Keratinocyte (primary cell): ENCODE results near the gene RHOB. TPM values are rescaled to one million over a fixed set of nuclear protein-coding genes. Genes with fewer than 3 reads are reported as not detected.
A peak's percentile ranks its signal among the peaks of the same experiment; 100 is the strongest.

Experiments
- DNase-seq: peaks from one replicate; pipeline ENCODE4 v3.0.0-alpha.2; 2011; ENCODE audit warnings: low read depth, missing footprints, low spot score
- FAIRE-seq: peaks from 2 replicates; lab custom pipeline; 2011; peaks lifted over from hg19 to GRCh38; lab: Jason Lieb, UNC
- H2AFZ ChIP-seq: 2 replicates; pipeline ENCODE4 v1.6.0; 2012; ENCODE audit warnings: low read length, control low read depth, inconsistent platforms; ENCODE audit not compliant: control insufficient read depth
- H3K27ac ChIP-seq: 2 replicates; pipeline ENCODE4 v1.5.1; 2011; ENCODE audit warnings: low read length; ENCODE audit not compliant: control insufficient read depth, insufficient read depth
- H3K27me3 ChIP-seq: 3 replicates; pipeline ENCODE4 v1.6.0; 2011; ENCODE audit warnings: low read length; ENCODE audit not compliant: control insufficient read depth, insufficient read depth; ENCODE audit errors: extremely low read depth
- H3K36me3 ChIP-seq, 2 experiments: 2 replicates in 1 of 2; 3 replicates in 1 of 2; pipeline ENCODE4 v1.5.1; 2011; ENCODE audit warnings: low read length in 2 of 2, mild to moderate bottlenecking in 1 of 2; ENCODE audit not compliant: control insufficient read depth in 2 of 2, insufficient read depth in 2 of 2; ENCODE audit errors: extremely low read depth in 1 of 2
- H3K4me1 ChIP-seq: 3 replicates; pipeline ENCODE4 v1.5.1; 2011; ENCODE audit warnings: low read length; ENCODE audit not compliant: control insufficient read depth, insufficient read depth; ENCODE audit errors: extremely low read depth
- H3K4me2 ChIP-seq: 3 replicates; pipeline ENCODE4 v1.6.0; 2011; ENCODE audit warnings: low read depth, low read length; ENCODE audit not compliant: control insufficient read depth, insufficient read depth; ENCODE audit errors: extremely low read depth
- H3K4me3 ChIP-seq, 3 experiments: fragments of 200-600 bp in 1 of 3; sonication (generic) in 1 of 3; 2 replicates in 2 of 3; 3 replicates in 1 of 3; pipeline ENCODE4 v1.5.1; 2011 to 2016; ENCODE audit warnings: low read length in 3 of 3, mild to moderate bottlenecking in 3 of 3, control low read depth in 2 of 3, inconsistent platforms in 1 of 3, low read depth in 1 of 3, mixed read lengths in 1 of 3, mixed run types in 1 of 3, moderate library complexity in 1 of 3; ENCODE audit not compliant: control insufficient read depth in 2 of 3, insufficient read depth in 2 of 3; ENCODE audit errors: extremely low read depth in 1 of 3
- H3K79me2 ChIP-seq: 2 replicates; pipeline ENCODE4 v1.6.0; 2012; ENCODE audit warnings: low read length; ENCODE audit not compliant: control insufficient read depth, insufficient read depth
- H3K9ac ChIP-seq: 3 replicates; pipeline ENCODE4 v1.6.0; 2011; ENCODE audit warnings: low read length; ENCODE audit not compliant: control insufficient read depth, insufficient read depth; ENCODE audit errors: extremely low read depth
- H3K9me1 ChIP-seq: 3 replicates; pipeline ENCODE4 v1.6.0; 2011; ENCODE audit warnings: low read length; ENCODE audit not compliant: control insufficient read depth, insufficient read depth; ENCODE audit errors: extremely low read depth
- H3K9me3 ChIP-seq: 2 replicates; pipeline ENCODE4 v1.5.1; 2012; ENCODE audit warnings: low read depth, low read length; ENCODE audit not compliant: control insufficient read depth
- H4K20me1 ChIP-seq: 3 replicates; pipeline ENCODE4 v1.6.0; 2011; ENCODE audit warnings: low read length; ENCODE audit not compliant: control insufficient read depth, insufficient read depth; ENCODE audit errors: extremely low read depth
- CTCF ChIP-seq, 3 experiments: IDR thresholded peaks in 1 of 3; conservative IDR thresholded peaks in 1 of 3; optimal IDR thresholded peaks in 1 of 3; 2 replicates in 2 of 3; 3 replicates in 1 of 3; pipeline versions ENCODE3 to v1.5.1; 2011; ENCODE audit warnings: low read length in 3 of 3, mild to moderate bottlenecking in 3 of 3, moderate library complexity in 2 of 3, control low read depth in 1 of 3, inconsistent platforms in 1 of 3; ENCODE audit not compliant: insufficient read depth in 2 of 3; ENCODE audit errors: extremely low read depth in 1 of 3
- EZH2 ChIP-seq: IDR thresholded peaks from one replicate; pipeline ENCODE4 v1.6.1; 2012; ENCODE audit warnings: inconsistent platforms, mild to moderate bottlenecking, low read length, moderate library complexity
- dilution Hi-C: fragments of 300-500 bp; cut with MboI; formaldehyde crosslinking; loops from one replicate; pipeline ENCODE4 v1.7.0; 2020; ENCODE audit warnings: low sequenced_read_pairs; ENCODE audit not compliant: extremely low pct_ligation_motif_present
- polyA plus RNA-seq, 5 experiments: library from polyadenylated mRNA; depleted of rRNA in 3 of 5; stranded (reverse) in 3 of 5; stranded (forward) in 1 of 5; unstranded in 1 of 5; fragments of >200 nt; gene quantifications; 1 replicate in 1 of 5; 2 replicates in 3 of 5; 3 replicates in 1 of 5; pipeline versions ENCODE4 v1.2.1 to v1.2.3, GENCODE V29; 2011 to 2012; ENCODE audit warnings: missing spikeins in 2 of 5, low read depth in 1 of 5, low replicate concordance in 1 of 5

RHOB gene
- polyA plus RNA-seq, 1 donor (not counting 4 experiments of a cell fraction or from before 2014, with no cell fraction given): 23.6 TPM

- no peaks in the 10 kb centered on the region for H3K36me3 ChIP-seq
- H3K4me1 ChIP-seq: peaks cover 18% of the 10 kb centered on the region
- no peaks in the 10 kb centered on the region for H3K9me3 ChIP-seq
- H3K27ac ChIP-seq: peak overlapping the region; percentile 41
- peak; percentile 73 for FAIRE-seq
- H3K79me2 ChIP-seq: no peaks in the 10 kb centered on the region
- H3K27me3 ChIP-seq: no peaks in the 10 kb centered on the region
- H4K20me1 ChIP-seq: no peaks in the 10 kb centered on the region
- H3K4me2 ChIP-seq: peak overlapping the region; percentile 63
- dilution Hi-C loops: no loop called here
- DNase-seq: no peak
- H3K9me1 ChIP-seq: no peaks in the 10 kb centered on the region
- no peak for TF ChIP-seq CTCF (optimal IDR thresholded peaks at IDR 0.05 in 1 of 3, IDR thresholded peaks at IDR 0.05 in 1 of 3, conservative IDR thresholded peaks at IDR 0.05 in 1 of 3; ENCODE audit: extremely low read depth in 1 of 3, insufficient read depth in 2 of 3, low read length in 3 of 3)
- no peak for TF ChIP-seq EZH2
- H3K4me3 ChIP-seq: peak overlapping the region in 1 of 3 experiments; percentile 22
- no peak overlapping the region for H3K9ac ChIP-seq
- peak overlapping the region; percentile 44 for H2AFZ ChIP-seq
Observed at GRCh38 chr2:20400787-20401488, 45.9 kb upstream of the RHOB start.

GRCh38 chr2:20401489-20401835 is 45.4 kb upstream of the RHOB start:
- no peak for TF ChIP-seq CTCF (optimal IDR thresholded peaks at IDR 0.05 in 1 of 3, IDR thresholded peaks at IDR 0.05 in 1 of 3, conservative IDR thresholded peaks at IDR 0.05 in 1 of 3; ENCODE audit: extremely low read depth in 1 of 3, insufficient read depth in 2 of 3, low read length in 3 of 3)
- no peak for TF ChIP-seq EZH2
- Histone ChIP-seq H3K4me2 (peak overlapping the region; percentile 63), H3K9ac (no peak overlapping the region), H3K79me2 (no peaks in the 10 kb centered on the region), H3K4me3 (peak overlapping the region in 1 of 3 experiments; percentile 22), H3K36me3 (no peaks in the 10 kb centered on the region), H3K9me3 (no peaks in the 10 kb centered on the region), H3K27me3 (no peaks in the 10 kb centered on the region), H3K4me1 (peaks cover 18% of the 10 kb centered on the region), H3K27ac (peak overlapping the region; percentile 41), H4K20me1 (no peaks in the 10 kb centered on the region), H2AFZ (peak overlapping the region; percentile 44), H3K9me1 (no peaks in the 10 kb centered on the region)
- FAIRE-seq (no peak), DNase-seq (no peak)
- dilution Hi-C loops: no loop called here
